Common myeloid progenitor, CD34-positive (primary cell): Measurements from ENCODE around the gene OLFM2.

Experiments
- CTCF ChIA-PET: fragments of 350-600 bp; sonication (Branson Sonifier 250); formaldehyde crosslinking; loops from one replicate; lab custom pipeline; 2021; ENCODE audit warnings: antibody characterized with exemption; lab: Charles Lee
- POLR2A ChIA-PET: fragments of 350-600 bp; sonication (Branson Sonifier 250); formaldehyde crosslinking; loops from one replicate; lab custom pipeline; 2021; ENCODE audit warnings: antibody characterized with exemption; lab: Charles Lee
- DNase-seq, 3 donors: peaks; one replicate each; pipeline versions ENCODE4 v3.0.0 to v3.0.0-alpha.2; 2013
- H3K27ac ChIP-seq, 2 experiments: 1 replicate in 1 of 2; 2 replicates in 1 of 2; pipeline ENCODE4 v1.7.0; 2013; ENCODE audit warnings: inconsistent platforms in 2 of 2, low read length in 2 of 2, mild to moderate bottlenecking in 2 of 2, low read depth in 1 of 2, moderate library complexity in 1 of 2; ENCODE audit not compliant: severe bottlenecking in 2 of 2, insufficient read depth in 1 of 2, poor library complexity in 1 of 2
- H3K27me3 ChIP-seq, 5 experiments: replicated peaks in 2 of 5; 1 replicate in 3 of 5; 2 replicates in 2 of 5; pipeline versions ENCODE4 v1.6.1 to v1.7.0; 2013; ENCODE audit warnings: low read length in 4 of 5, mild to moderate bottlenecking in 2 of 5, moderate library complexity in 2 of 5, inconsistent platforms in 1 of 5; ENCODE audit not compliant: insufficient read depth in 5 of 5, control insufficient read depth in 4 of 5
- H3K36me3 ChIP-seq, 4 experiments: 1 replicate in 2 of 4; 2 replicates in 2 of 4; pipeline versions ENCODE4 v1.6.1 to v1.7.0; 2013; ENCODE audit warnings: low read length in 3 of 4, control low read depth in 1 of 4, mild to moderate bottlenecking in 1 of 4; ENCODE audit not compliant: control insufficient read depth in 4 of 4, insufficient read depth in 4 of 4
- H3K4me1 ChIP-seq, 4 experiments: 1 replicate in 3 of 4; 2 replicates in 1 of 4; pipeline versions ENCODE4 v1.6.1 to v1.7.1; 2013; ENCODE audit warnings: low read length in 3 of 4, mild to moderate bottlenecking in 3 of 4, control low read depth in 1 of 4, inconsistent platforms in 1 of 4, moderate library complexity in 1 of 4; ENCODE audit not compliant: control insufficient read depth in 4 of 4, insufficient read depth in 4 of 4; ENCODE audit errors: control extremely low read depth in 1 of 4
- H3K4me3 ChIP-seq, 7 experiments: 1 replicate in 4 of 7; 2 replicates in 3 of 7; pipeline versions ENCODE4 v1.5.1 to v1.7.0; 2013; ENCODE audit warnings: mild to moderate bottlenecking in 7 of 7, low read length in 6 of 7, moderate library complexity in 6 of 7, inconsistent platforms in 2 of 7, low read depth in 2 of 7, control low read depth in 1 of 7; ENCODE audit not compliant: insufficient read depth in 4 of 7, control insufficient read depth in 1 of 7; ENCODE audit errors: extremely low read depth in 1 of 7
- H3K9me3 ChIP-seq, 5 experiments: 1 replicate in 4 of 5; 2 replicates in 1 of 5; pipeline versions ENCODE4 v1.6.1 to v1.7.1; 2013; ENCODE audit warnings: low read length in 4 of 5, mild to moderate bottlenecking in 2 of 5, inconsistent platforms in 1 of 5, low read depth in 1 of 5, moderate library complexity in 1 of 5; ENCODE audit not compliant: control insufficient read depth in 4 of 5, insufficient read depth in 2 of 5; ENCODE audit errors: control extremely low read depth in 1 of 5
- WGBS: methylation state at CpG from one replicate; pipeline ENCODE4 v1.1.5; 2013; ENCODE audit not compliant: insufficient coverage; 5-methylcytosine and 5-hydroxymethylcytosine counted together

Gene OLFM2

DNA sequence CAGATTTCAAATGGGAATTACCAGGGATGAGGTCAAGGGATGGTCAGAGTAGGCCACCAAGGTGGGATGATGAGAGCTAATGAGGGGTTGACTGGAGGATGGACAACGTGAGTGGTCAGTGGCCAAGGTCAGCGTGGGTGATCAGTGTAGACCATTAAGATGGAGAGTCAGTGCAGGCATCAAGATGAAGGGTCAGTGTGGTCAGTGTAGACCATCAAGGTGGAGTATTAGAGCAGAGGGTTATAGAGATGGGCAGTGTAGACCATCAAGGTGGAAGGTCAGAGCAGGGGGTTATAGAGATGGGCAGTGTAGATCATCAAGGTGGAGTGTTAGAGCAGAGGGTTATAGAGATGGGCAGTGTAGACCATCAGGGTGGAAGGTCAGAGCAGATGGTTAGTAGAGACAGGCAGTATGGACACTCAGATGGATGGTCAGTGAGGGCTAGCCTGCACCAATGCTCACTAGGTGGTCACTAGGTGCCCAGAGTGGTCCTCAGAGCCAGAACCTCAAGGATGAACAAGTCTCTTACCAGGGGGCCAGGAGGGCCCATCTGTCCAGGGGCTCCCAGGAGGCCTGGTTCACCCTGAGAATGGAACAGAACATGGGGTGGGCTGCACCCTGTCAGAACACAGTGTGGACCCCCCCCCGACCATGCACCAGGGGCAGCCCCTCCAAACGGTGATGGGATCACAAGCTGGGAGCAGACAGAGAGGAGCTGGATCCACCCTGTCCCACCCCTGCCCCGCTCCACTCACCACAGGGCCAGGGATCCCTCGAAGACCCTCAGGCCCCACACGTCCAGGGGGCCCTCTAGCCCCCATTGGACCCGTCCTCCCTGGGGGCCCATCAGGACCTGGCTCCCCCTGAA is 32.7 kb upstream of the OLFM2 start:
- CTCF ChIA-PET = no interaction called here
- Histone ChIP-seq H3K27me3 (peaks cover 0 to 55% (median 22%) of the 10 kb centered on the region in 5 experiments), H3K9me3 (no peaks in the 10 kb centered on the region), H3K4me3 (no peak overlapping the region), H3K4me1 (no peaks in the 10 kb centered on the region), H3K36me3 (no peaks in the 10 kb centered on the region), H3K27ac (no peak overlapping the region)
- POLR2A ChIA-PET = no interaction called here
- WGBS = 68% methylated on average over 5 of the region's 8 CpGs
- DNase-seq = no peak

DNA sequence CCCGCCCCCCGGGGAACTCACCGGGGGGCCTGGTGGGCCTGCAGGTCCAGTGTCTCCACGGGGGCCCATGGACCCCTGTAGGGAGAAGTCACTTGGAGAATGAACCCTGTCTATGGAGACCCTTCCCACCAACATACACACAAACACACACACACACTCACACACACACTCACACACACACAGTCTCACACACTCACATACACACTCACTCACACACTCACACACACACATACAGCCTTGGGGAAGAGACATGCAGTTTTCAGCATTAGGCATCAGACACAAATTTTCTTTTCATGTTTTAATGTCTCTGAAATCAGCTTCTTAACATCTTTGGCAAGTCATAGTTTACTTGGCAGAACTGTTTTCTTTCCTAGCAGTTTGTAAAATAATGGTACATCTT is 31.0 kb upstream of the OLFM2 start:
- CTCF ChIA-PET = interaction anchor here (0.6 kb wide), 1 partner anchor 340 kb away, joined by 3 read pairs; no protein-coding TSS in a partner anchor
- Histone ChIP-seq H3K4me3 (no peak overlapping the region), H3K27me3 (peaks cover 0 to 65% (median 22%) of the 10 kb centered on the region in 5 experiments), H3K4me1 (no peaks in the 10 kb centered on the region), H3K27ac (no peak overlapping the region), H3K36me3 (no peaks in the 10 kb centered on the region), H3K9me3 (peaks cover 0 to under 1% (median 0%) of the 10 kb centered on the region in 5 experiments)
- DNase-seq = no peak
- WGBS = no CpG with 5 or more reads among the region's 4 CpGs
- POLR2A ChIA-PET = no interaction called here

DNA sequence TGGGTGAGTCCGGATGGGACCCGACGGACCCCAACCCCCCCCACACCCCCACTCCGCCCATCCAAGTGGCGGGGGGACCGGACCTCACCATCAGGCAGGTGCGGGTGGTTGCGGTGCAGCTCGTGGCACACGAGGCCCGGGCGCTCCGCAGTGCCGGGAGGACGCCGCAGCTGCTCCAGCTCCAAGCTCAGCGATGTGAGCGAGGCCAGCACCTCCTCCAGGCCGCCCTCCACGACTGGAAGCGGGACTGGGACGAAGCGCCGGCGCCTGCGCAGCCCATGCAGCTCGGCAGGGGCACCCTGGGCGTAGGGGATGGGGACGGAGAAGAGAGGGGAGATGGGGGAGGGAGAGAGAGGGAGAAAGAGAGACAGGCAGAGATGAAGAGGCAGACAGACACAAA is 30.1 kb upstream of the OLFM2 start:
- H3K4me3 ChIP-seq = no peak overlapping the region
- no peak overlapping the region for H3K27ac ChIP-seq
- CTCF ChIA-PET = interaction anchor here (1.5 kb wide), 1 partner anchor 21 kb away, joined by 3 read pairs; no protein-coding TSS in a partner anchor
- WGBS = 3% methylated on average over 17 of the region's 29 CpGs
- POLR2A ChIA-PET = no interaction called here
- H3K4me1 ChIP-seq = no peaks in the 10 kb centered on the region
- peaks cover 0 to 2% (median 0%) of the 10 kb centered on the region in 5 experiments for H3K9me3 ChIP-seq
- peaks cover 0 to 68% (median 22%) of the 10 kb centered on the region in 5 experiments for H3K27me3 ChIP-seq
- H3K36me3 ChIP-seq = no peaks in the 10 kb centered on the region
- no peak for DNase-seq

DNA sequence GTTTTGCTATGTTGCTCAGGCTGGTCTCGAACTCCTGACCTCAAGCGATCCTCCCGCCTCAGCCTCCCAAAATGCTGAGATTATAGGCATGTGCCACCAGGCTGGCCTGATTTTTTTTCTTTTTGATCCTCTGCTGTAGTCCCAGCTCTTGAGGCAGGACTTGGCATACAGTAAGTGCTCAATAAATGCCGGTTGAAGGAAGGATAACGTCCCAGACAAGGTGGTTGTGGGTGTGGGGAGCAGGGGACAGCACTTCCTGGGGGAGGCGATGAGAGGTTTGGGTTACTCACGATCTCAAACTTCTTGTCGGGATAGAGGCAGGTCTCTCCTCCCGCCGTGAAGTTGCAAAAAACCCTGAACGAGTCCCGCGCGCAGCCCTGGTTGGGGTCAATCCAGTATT is 29.7 kb upstream of the OLFM2 start:
- Histone ChIP-seq H3K27me3 (peaks cover 0 to 71% (median 22%) of the 10 kb centered on the region in 5 experiments), H3K9me3 (peaks cover 0 to 2% (median 0%) of the 10 kb centered on the region in 5 experiments), H3K4me1 (no peaks in the 10 kb centered on the region), H3K36me3 (no peaks in the 10 kb centered on the region), H3K4me3 (no peak overlapping the region), H3K27ac (no peak overlapping the region)
- WGBS = 53% methylated on average over 6 of the region's 14 CpGs
- ChIA-PET POLR2A (no interaction called here), CTCF (interaction anchor here (1.5 kb wide), 1 partner anchor 21 kb away, joined by 3 read pairs; no protein-coding TSS in a partner anchor)
- DNase-seq = no peak

DNA sequence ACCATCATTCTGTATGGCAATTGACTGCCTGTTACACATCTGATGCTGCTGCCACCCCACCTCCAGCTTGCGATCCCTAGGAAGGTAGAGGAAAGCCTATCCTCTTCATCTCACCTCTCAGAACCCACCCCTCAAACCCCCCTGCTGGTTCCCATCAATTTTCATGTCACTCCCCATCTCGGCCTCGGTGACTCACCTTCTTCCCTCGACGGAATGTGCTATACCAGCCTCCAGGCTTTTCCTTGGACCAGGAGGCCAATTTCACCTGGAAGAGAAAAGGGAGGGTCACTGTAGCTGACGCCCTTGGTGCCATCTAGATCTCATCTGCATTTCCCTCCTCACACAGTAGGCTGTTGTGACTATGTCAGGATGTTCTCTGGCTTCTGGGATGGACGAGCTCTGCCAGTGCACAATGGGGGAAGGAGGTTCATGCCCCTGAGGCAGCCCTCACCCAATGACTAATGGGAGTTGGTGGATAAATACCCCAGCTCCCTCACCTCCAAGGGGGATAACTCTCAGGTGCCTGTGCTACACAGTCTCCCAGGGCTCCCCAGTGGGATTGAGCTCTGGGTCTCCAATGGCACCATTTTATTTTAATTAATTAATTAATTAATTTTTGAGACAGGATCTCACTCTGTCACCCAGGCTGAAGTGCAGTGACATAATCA is 26.4 kb upstream of the OLFM2 start:
- Histone ChIP-seq H3K36me3 (no peaks in the 10 kb centered on the region), H3K4me3 (no peak overlapping the region), H3K27me3 (peaks cover 0 to 68% (median 11%) of the 10 kb centered on the region in 5 experiments), H3K9me3 (peaks cover 0 to 7% (median 0%) of the 10 kb centered on the region in 5 experiments), H3K27ac (no peak overlapping the region), H3K4me1 (no peaks in the 10 kb centered on the region)
- WGBS = 44% methylated on average over 4 of the region's 7 CpGs
- POLR2A ChIA-PET = no interaction called here
- DNase-seq = no peak
- CTCF ChIA-PET = interaction anchor here (1.4 kb wide), 1 partner anchor 38 kb away, joined by 3 read pairs; no protein-coding TSS in a partner anchor

DNA sequence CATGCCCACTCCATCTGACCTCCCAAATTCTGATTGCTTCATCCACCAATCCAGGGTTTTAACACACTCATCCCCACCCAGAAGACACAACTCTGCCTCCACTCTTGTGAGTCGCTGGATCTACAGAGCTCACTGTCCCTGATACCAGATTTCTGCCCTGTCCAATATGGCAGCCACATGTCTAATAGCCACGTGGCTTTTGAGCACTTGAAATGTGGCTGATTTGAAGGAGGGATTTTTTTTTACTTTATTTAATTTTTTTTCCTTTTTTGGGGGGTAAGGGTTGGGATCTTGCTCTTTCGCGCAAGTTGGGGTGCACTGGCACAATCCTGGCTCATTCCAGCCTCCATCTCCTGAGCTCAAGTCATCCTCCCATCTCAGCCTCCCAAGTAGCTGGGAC is 24.8 kb upstream of the OLFM2 start:
- H3K9me3 ChIP-seq = peaks cover 0 to 7% (median 0%) of the 10 kb centered on the region in 5 experiments
- no peak overlapping the region for H3K4me3 ChIP-seq
- ChIA-PET CTCF (no interaction called here), POLR2A (interaction anchor here (0.6 kb wide), 1 partner anchor 21 kb away, joined by 3 read pairs; no protein-coding TSS in a partner anchor)
- no peak overlapping the region for H3K27ac ChIP-seq
- H3K4me1 ChIP-seq = no peaks in the 10 kb centered on the region
- no peaks in the 10 kb centered on the region for H3K36me3 ChIP-seq
- 100% methylated on average over 1 of the region's 4 CpGs for WGBS
- H3K27me3 ChIP-seq = peaks cover 0 to 52% (median 7%) of the 10 kb centered on the region in 5 experiments
- no peak for DNase-seq
